IPS-NIHi7 (cell line): ENCODE data around the gene KCP.
"Not testable (repeated sequence)": the region's sequence is repeated elsewhere in the genome, so short reads cannot be mapped to it uniquely, and the experiment has no call there.

Experiments used
- DNase-seq: peaks from one replicate; pipeline ENCODE4 v3.0.0; 2012; ENCODE audit warnings: mixed read lengths; ENCODE audit errors: extremely low spot score

The KCP gene

DNA sequence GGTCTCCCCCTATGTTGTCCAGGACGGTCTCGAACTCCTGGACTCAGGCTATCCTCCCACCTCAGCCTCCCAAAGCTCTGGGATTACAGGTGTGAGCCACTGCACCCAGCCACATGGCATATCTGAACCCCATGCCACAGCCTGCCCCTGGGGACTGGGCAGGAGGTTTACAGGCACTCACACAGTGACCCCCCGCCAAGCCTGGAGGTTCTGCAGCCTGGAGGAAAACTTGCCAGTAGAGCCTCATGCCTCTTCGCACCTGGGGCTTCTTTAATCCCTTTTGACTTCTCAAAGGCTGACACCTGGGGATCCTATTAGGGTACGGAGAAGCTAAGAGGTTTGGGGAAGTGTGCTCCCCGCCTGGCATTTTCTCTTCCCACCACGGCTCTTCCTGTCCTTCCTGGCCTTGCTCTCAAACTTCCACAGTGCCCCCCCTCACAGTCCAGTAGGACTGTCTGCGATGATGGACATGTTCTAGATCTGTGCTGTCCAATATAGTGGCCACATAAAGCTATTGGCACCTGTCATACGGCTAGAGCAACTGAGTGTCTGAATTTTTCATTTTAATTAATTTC, 11.4 kb upstream of the KCP start:
- peak; percentile 19 for DNase-seq

DNA sequence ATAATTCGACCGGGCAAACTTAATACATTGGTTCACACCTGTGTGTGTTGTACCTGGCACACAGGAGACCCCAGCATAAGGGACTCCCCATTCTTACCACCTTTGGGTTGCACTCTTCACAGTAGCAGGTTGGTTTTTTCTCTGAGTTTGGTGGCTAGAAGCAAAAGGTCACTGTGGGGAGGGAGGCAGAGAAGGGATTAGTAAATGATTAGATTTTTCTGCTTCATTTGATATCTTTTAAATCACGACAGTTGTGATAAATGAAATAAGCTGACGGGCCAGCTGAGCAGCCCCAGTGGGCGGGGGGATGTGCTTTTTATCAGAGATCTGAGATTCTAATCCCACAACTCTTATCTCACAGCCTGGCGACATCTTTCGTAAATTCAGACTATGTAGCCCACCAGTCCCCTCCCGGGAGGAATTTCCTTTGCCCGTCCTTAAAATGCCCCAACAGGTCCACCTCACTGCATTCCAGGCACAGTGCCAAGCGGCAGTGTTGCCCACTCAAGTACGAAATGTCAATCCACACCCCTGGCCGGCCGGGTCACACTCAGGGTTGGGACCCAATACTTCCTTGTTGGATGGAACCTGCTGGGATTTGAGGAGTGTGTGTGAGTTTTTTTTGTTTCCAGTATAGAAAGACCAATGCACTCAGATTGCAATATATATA, 10.5 kb upstream of the KCP start:
- peak; percentile 5 for DNase-seq

DNA sequence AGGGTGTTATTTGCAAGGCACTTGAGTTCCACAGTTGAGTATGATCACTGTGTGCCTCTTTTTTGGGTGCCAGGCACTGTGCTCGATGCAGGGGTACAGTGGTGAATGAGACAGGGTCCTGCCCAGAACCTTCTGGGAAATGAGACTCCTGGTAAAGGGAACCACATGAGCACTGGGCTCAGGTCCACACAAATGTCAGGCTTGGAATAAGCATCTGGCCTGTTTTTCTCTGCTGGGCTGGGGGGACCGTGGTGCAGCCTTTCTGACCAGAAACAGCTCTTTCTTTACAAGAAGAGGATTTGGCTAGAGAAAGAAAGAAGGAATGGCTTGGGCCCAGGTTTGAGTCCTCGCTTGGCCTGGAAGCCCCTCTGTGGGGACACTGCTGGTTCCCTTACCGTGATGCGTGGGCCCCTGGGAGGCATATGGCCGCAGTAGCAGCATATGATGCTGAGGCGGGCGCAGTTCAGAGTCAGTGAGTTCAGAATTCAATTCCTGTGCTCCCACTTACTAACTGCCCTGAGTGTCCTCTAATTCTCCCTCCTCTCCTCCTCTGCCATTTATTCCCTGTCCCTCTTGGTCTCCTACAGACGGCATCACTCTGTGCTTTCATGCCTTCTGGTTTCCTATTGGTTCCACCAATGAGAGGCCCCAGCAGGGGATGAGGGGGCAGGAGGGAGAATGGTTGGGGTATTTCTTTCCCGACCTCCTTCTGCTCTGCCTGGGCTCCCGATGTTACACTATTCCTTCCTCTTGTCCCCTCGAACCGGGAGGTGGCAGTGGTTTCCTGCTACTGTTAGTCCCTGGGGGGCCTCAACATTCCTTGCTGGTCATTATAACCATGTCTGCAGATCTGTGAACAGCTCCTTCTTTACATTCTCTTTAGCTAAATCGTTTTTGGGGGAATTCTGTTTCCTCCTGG, 9.6 kb upstream of the KCP start:
- DNase-seq, result peak; percentile 57

DNA sequence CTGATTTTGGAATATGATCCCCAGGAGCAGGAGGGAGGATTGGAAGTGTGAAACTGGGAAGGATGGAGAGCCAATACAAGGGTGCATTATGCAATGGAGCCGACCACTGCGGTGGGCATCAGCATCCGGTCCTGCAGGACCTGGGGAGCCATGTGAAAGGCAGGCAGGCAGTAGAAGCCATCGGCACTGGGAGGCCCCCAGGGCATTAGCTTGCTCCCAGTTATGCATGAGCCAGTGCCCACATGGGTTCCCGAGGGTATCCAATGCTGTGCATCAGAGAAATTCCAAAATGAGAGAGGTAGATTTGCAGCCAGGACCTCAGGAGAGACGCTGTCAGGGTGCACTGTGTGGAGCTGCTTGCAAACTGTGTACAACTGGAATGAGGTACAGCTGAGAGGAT, 8.7 kb upstream of the KCP start:
- DNase-seq, result no peak

DNA sequence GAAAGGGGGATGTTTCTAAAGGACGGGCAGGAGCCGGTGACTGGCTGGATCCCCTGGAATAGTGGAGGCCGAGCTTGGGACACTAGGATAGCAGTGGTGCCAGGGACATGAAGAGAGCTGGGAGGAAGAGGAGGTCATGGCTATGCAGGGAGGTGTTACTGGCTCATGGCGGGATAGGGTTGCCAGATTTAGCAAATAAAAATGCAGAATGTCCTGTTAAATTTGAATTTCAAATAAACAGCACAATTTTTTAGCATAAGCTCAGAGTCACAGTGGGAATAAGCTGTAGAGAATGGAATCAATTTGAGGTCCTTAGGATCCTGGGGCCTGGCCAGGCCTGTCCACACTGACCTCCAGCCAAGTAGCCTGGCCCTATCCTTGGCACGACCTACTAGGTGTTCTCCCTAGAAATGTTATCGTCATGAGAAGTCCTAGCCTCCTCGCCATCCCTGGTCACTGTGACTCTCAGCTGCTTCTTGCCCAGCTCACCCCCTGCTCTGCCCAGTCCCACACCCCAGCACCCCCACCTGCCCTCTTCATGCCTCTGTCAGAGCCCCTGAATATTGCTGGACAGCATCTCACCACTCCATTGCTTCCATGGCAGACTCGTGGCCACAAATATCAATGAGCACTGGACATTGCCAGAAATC, 7.6 kb upstream of the KCP start:
- no peak for DNase-seq

DNA sequence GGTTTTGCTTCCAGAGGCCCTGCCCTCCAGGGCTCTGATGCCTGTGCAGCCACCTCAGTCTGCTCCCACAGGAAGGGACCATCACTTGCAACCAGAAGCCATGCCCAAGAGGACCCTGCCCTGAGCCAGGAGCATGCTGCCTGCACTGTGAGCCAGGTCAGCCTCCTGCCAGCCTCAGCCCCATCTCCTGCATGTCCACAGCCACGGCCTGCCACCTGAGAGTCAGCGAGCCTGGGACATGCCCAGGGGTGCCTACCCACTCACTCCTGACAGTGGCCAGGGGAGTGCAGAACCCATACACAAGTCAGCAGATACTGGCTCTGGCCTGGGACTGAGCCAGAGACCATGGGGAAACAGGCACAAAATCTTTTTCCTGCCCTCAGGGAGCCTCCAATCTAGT, 6.6 kb upstream of the KCP start:
- no peak for DNase-seq

DNA sequence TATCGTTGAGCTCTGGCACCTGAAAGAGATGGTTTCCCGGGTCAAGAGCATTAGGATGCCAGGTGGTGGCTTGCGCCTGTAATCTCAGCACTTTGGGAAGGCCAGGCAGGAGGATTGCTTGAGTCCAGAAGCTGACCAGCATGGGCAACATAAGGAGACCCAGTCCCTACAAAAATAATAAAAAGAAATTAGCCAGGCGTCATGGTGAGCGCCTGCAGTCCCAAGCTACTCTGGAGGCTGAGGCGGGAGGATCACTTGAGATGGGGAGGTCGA, 6.1 kb upstream of the KCP start:
- no peak for DNase-seq

DNA sequence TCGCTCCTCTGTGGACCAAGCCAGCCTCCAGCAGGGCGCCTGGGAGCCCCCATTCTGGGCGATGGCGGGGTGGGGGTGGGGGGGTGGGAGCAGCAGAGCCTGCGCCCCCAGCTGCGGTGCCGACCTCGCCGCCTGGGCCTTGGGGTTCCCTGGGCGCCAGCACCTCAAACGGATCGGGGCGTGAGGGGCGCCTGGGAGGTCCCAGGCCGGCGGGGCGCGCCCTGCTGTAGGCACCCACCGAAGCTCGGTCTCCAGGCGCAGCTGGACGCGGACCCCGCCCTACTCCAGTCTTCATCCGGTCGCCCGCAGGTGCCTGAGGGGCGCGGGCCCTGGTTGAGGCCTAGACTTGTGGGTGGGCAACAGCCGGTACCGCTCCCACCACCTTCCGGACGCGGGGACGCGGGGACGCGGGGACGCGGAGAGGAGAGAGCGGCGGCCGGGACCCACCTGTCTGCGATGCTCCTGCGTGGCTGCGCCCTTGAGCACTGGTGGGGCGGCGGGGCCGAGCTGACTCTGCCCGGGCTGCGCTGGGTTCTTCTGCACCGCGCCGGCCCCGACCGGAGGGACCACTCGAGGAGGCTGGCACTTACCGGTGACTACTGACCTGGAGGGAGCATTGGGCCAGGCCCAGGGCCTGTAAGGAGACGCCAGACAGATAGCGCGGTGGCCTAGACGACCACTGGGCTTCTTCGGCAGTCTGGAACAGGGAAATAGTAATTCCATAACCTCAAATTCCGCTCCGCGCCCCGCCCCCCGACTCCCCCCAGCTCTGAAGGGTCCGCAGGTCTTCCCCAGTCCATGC, 5.5 kb upstream of the KCP start:
- peak; percentile 8 for DNase-seq

DNA sequence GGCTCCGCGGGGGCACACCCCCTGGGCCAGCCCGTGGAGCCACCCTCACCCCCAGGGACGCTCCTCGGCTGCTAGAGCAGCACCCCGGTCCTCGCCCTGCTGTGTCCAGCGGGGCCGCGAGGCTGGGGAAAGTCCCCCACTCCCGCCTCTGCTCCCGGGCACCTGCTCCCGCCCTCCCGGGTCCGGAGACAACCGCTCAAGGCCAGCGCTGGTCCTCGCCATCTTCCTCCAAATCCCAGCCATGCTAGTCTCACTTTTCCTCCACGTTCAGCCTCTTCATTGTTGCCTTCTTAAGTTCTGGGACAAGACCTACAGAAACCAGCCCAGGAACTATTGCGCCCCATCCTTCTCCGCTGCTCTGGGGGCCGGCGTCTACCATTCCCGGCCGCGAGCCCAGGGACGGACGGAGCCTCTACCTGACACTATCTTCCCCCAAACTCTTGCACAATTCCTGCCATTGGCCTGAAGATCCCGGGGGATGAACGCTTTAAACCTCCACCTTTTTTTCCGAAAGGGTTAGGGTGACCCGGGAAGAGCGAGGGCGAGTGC, 4.8 kb upstream of the KCP start:
- DNase-seq, result peak; percentile 14

DNA sequence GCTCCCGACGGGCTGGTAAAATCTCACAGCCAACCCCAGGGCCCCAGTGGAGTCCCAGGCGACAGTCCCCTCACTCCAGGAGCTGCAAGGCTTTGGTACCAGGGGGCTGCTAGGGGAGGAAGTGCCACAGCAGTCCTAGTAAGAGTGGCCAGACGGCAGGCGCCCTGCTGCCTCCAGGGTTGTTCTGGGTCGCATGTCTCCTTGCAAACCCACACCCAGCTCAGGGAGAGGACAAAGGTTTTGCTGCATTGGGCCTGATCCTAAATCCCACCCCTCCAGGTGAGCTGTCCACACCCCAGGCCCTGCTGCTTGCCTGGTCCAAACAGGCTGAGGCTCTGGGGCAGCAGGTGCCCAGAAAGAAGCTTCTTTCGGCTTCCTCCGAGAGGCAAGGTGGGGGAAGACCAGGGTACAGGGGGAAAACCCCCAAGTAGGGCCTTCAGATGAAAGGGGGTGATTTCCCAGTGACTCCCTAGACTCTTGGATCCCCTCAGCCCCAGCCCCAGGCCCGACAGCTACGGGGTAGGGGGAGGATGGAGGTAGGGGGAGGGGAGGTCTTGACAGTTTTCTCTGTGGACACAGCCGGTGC, 4.2 kb upstream of the KCP start:
- DNase-seq, result peak; percentile 12

DNA sequence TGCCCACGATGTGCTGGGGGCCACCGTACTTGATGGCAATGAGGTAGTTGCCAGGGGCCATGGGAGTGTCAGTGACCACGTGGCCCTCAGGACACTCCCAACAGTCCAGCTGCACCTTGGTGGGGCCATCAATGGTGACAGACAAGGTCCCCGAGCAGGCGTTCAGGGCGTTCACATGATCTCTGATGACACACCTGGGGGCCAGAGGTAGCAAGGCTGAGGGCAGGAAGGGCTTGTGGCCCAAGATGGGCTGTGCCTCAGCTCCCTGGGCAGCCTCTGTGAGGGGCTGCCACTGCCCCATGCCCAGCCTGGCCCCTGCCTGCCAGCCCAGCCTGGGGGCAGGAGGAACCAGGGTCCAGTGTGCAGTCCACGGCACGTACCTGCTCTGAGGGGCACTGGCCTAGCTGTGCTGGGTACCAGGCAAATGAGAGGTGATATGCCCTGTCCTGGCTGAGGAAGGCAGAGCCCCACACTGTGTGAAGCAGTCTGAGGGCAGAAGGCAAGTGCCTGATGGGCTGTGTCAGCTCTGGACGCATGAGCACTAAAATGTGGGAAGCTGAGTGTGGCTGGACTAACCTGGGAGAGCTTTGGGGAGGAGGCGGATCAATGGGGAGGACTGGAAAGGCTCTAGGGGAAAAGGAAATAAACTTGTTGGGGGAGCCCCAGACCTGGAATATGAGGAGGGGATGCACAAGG, 3.5 kb upstream of the KCP start:
- peak; percentile 4 for DNase-seq

DNA sequence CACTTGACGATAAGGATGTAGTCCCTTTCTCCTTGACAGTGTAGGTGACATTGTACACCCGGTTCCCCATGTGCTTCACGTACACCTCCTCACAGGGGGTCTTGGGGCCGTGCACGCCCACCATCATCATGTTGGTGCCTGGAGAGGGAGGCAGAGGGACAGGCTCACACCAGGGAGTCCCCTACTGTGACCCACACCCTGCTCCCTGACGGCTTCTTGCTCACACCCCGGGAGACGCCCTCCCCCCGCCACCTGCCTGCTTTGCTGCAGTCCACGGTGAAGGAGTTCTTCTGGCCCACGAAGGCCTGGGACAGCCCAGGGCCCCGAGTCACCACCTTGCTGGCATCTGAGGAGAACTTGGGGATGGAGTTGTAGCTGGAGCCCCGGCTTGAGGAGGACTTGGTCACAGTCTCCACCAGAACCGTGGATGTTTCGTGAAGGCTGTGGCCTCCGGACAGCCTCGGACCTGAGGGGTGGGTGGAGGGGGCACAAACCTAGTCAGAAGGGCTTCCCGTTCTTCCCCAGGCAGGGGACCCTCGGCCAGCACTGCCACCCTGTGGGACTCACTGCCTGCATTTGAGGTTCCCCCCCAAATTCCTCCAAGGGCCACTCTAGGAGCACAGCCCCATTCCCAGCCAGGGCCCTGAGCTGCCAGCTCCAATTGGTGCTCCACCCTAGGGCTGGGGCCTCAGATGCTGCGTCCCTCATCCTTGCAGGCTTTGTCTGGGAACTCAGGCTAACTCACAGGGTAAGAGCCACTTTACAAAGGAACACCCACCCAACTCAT, 2.4 kb upstream of the KCP start:
- not testable (repeated sequence) for DNase-seq

DNA sequence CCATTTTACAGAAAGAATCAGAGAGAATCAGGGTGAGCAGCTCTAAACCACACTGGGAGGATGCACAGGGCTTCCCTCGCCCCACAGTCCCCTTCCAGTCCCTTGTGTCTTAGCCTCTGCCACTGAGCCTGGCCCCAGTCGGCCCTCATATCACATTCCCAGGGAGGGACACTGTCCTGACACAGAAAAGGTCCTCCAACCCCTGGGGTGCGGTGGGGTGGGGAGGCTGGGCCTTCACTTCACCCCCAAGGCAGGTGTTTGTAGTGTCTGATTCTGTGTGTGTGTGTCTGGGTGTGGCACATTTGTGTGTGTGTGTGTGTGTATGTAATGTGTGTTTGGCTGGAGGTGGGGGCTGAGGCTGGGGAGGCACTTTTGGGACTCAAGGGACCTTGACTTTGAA, 1.8 kb upstream of the KCP start:
- no peak for DNase-seq

DNA sequence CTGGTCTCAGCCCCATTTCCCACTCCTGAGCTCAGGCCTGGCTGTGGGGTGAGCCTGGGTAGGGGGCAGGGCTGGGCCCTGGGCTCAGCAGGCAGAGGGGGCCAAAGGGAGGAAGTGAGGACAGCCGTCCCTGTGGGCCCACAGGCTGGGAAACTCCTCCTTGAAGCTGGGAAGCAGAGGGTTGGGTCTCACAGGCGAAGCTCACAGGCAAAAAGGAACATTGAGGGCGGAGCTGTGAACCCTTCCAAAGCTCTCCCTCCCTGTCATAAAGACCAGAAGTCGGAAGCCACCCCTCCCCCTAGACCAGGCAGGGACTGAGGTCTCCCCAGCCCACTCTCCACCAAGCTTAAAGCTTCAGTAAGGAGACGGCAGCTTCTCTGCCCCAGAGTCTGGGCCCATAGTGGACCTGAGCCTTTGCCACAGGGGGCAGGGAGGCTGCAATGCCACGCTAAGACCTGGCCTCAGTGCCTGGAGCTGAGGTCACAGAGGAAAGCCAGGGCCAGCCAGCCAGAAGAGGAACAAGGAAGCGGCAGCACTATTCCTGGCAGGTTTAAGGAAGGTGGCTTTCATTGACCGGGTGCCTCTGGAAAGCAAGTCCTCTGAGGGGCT, 1.0 kb upstream of the KCP start:
- DNase-seq, result peak; percentile 76

DNA sequence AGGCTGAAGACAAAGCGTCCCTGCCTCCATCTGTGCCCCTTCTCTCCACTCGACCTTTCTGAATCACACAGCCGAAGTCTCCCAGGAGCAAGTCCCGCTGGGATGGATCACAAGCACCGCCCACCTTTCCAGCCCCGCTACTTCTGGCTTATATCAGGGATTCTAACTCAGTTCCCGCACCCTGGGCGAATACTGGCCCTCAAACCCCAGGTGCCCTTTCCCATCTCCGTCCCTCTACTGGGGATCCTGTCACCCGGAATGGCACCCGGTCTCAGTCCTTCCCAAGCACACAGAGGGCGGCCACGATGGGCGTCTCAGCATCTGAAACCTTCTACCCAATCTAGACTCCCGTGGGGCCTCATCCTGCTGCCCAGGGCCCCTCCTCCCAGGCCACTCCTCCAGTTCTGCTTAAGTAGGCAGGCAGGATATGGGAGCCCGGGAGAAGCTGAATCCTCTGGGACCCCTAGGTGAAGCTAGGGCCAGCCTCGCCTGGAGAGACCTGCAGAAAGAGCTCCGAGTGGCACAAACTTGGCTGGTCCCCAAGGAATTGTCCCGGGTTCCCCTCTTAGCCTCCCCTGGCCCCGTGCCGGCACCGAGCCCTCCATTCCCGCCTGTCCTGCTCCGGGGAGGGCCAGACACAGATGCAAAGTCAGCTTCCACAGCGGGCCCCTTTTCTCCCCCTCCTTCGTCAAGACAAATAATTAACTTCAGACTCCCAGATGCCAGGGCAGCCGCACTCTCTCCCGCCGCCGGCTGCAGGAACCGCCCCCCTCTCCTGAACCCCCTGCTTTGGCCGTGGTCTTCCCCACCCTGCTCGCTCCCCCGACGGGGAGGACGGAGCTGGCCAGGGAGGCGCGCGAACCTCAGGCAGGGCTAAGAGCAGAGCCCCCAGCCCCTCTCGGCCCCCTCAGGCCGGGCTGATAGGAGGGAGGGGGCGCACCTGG, 612 bp downstream of the KCP start:
- peak; percentile 62 for DNase-seq

DNA sequence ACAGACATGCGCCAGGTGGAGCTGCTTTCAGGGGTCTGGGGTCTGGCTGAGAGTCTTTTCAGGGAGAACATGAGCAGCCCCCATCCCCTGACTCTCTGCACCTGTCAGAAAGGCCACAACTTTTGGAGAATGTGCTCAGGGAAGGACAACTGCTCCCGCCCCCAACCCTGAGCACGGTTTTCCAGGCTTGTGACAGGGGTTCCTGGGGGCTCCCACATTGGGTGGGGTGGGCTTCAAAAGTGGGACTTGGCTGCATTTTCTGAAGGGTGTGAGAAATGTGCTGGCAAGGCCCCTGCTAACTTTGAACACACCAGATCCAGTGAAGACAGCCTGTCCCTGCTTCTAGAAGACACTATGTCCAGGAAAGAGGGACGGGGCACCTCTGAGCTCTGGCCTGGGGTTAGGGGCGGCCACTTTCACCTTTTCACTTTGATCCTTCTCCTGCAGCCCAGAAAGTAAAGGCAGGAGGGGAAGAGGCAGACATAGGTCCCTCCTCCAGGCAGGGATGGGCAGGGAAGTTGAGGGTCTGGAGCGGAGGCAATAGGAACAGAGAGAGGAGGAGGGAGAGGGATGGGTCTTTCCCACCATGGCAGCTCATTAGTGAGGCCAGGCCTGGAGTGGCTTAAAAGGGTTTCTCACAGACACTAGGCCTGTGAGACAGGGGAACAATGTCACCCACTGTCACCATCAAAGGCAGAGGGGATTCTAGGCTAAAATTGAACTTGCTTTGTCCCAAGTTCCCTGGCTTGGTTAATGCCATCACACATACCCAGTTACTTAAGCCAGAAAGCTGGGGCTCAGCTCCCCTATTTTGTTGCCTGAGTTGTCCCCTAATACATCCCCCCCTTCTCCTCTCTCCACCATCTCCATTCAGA, 1.5 kb downstream of the KCP start:
- DNase-seq, result peak; percentile 10
